ENCODE measurements around the gene RRP12.
"Not testable (repeated sequence)": the region's sequence is repeated elsewhere in the genome, so short reads cannot be mapped to it uniquely, and the experiment has no call there.

Gene RRP12

GRCh38 chr10:97412891-97413304, 11.8 kb upstream of the RRP12 start:
- no peak overlapping the region for H3K4me3 ChIP-seq (ENCODE audit: low read length)
- DNase-seq (ENCODE audit: low read depth, low spot score): no peak

GRCh38 chr10:97411406-97411805, 10.3 kb upstream of the RRP12 start:
- H3K4me3 ChIP-seq (ENCODE audit: low read length): no peak overlapping the region
- no peak for DNase-seq (ENCODE audit: low read depth, low spot score)

GRCh38 chr10:97408496-97408992, 7.4 kb upstream of the RRP12 start:
- H3K4me3 ChIP-seq (ENCODE audit: low read length): no peak overlapping the region
- no peak for DNase-seq (ENCODE audit: low read depth, low spot score)

- no peak for DNase-seq (ENCODE audit: low read depth, low spot score)
- H3K4me3 ChIP-seq (ENCODE audit: low read length): no peak overlapping the region
Measured at GRCh38 chr10:97407952-97408248, 6.8 kb upstream of the RRP12 start.

GRCh38 chr10:97407211-97407951, 6.2 kb upstream of the RRP12 start:
- DNase-seq (ENCODE audit: low read depth, low spot score): peak; percentile 81

GRCh38 chr10:97406483-97406882, 5.3 kb upstream of the RRP12 start:
- not testable (repeated sequence) for DNase-seq (ENCODE audit: low read depth, low spot score); H3K4me3 ChIP-seq (ENCODE audit: low read length)

More at GRCh38 chr10:97407211-97407951, 6.2 kb upstream of the RRP12 start:
- peak overlapping the region; percentile 6; the same call in 1 of the 2 replicates for H3K4me3 ChIP-seq (ENCODE audit: low read length)

GRCh38 chr10:97406064-97406463, 4.9 kb upstream of the RRP12 start:
- no peak overlapping the region for H3K4me3 ChIP-seq (ENCODE audit: low read length)
- DNase-seq (ENCODE audit: low read depth, low spot score): no peak

GRCh38 chr10:97404044-97404443, 2.9 kb upstream of the RRP12 start:
- no peak for DNase-seq (ENCODE audit: low read depth, low spot score)
- no peak overlapping the region for H3K4me3 ChIP-seq (ENCODE audit: low read length)

GRCh38 chr10:97401455-97401919, 347 bp upstream of the RRP12 start:
- DNase-seq (ENCODE audit: low read depth, low spot score): no peak

GRCh38 chr10:97399843-97400545, 1.1 kb downstream of the RRP12 start:
- DNase-seq (ENCODE audit: low read depth, low spot score): no peak

More at GRCh38 chr10:97401455-97401919, 347 bp upstream of the RRP12 start:
- H3K4me3 ChIP-seq (ENCODE audit: low read length): peak overlapping the region; percentile 88

GRCh38 chr10:97396056-97396455, 5.1 kb downstream of the RRP12 start:
- DNase-seq (ENCODE audit: low read depth, low spot score): no peak

More at GRCh38 chr10:97399843-97400545, 1.1 kb downstream of the RRP12 start:
- peak overlapping the region; percentile 88 for H3K4me3 ChIP-seq (ENCODE audit: low read length)

GRCh38 chr10:97393034-97393573, 8.0 kb downstream of the RRP12 start:
- H3K4me3 ChIP-seq (ENCODE audit: low read length): no peak overlapping the region
- no peak for DNase-seq (ENCODE audit: low read depth, low spot score)

More at GRCh38 chr10:97396056-97396455, 5.1 kb downstream of the RRP12 start:
- no peak overlapping the region for H3K4me3 ChIP-seq (ENCODE audit: low read length)

- H3K4me3 ChIP-seq (ENCODE audit: low read length): no peak overlapping the region
- DNase-seq (ENCODE audit: low read depth, low spot score): no peak
Measured at GRCh38 chr10:97390091-97390490, 11.0 kb downstream of the RRP12 start.

GRCh38 chr10:97388152-97388551, 13.0 kb downstream of the RRP12 start:
- no peak overlapping the region for H3K4me3 ChIP-seq (ENCODE audit: low read length)

GRCh38 chr10:97385565-97385964, 15.6 kb downstream of the RRP12 start:
- no peak overlapping the region for H3K4me3 ChIP-seq (ENCODE audit: low read length)

More at GRCh38 chr10:97388152-97388551, 13.0 kb downstream of the RRP12 start:
- no peak for DNase-seq (ENCODE audit: low read depth, low spot score)

GRCh38 chr10:97384641-97385040, 16.5 kb downstream of the RRP12 start:
- no peak for DNase-seq (ENCODE audit: low read depth, low spot score)
- H3K4me3 ChIP-seq (ENCODE audit: low read length): no peak overlapping the region

More at GRCh38 chr10:97385565-97385964, 15.6 kb downstream of the RRP12 start:
- no peak for DNase-seq (ENCODE audit: low read depth, low spot score)

GRCh38 chr10:97384156-97384555, 17.0 kb downstream of the RRP12 start:
- DNase-seq (ENCODE audit: low read depth, low spot score): no peak
- H3K4me3 ChIP-seq (ENCODE audit: low read length): no peak overlapping the region

- H3K4me3 ChIP-seq (ENCODE audit: low read length): no peak overlapping the region
- no peak for DNase-seq (ENCODE audit: low read depth, low spot score)
Measured at GRCh38 chr10:97383159-97383558, 18.0 kb downstream of the RRP12 start.

- DNase-seq (ENCODE audit: low read depth, low spot score): no peak
- no peak overlapping the region for H3K4me3 ChIP-seq (ENCODE audit: low read length)
Measured at GRCh38 chr10:97381626-97382025, 19.5 kb downstream of the RRP12 start.

GRCh38 chr10:97380516-97380915, 20.6 kb downstream of the RRP12 start:
- no peak for DNase-seq (ENCODE audit: low read depth, low spot score)
- no peak overlapping the region for H3K4me3 ChIP-seq (ENCODE audit: low read length)

Data from Jurkat, Clone E6-1 (cell line).